C4-2B (cell line): Measurements from ENCODE around the gene KBTBD13.

Source experiments
- ZFX ChIP-seq: fragments of 450-650 bp; IDR thresholded peaks from 2 replicates; pipeline ENCODE4 v1.6.1; 2017
- TF ChIP-seq, protein P1 (sequence below): fragments of 450-650 bp; conservative IDR thresholded peaks from 2 replicates; pipeline ENCODE4 v1.5.1; 2017; ENCODE audit warnings: mild to moderate bottlenecking

DNA sequence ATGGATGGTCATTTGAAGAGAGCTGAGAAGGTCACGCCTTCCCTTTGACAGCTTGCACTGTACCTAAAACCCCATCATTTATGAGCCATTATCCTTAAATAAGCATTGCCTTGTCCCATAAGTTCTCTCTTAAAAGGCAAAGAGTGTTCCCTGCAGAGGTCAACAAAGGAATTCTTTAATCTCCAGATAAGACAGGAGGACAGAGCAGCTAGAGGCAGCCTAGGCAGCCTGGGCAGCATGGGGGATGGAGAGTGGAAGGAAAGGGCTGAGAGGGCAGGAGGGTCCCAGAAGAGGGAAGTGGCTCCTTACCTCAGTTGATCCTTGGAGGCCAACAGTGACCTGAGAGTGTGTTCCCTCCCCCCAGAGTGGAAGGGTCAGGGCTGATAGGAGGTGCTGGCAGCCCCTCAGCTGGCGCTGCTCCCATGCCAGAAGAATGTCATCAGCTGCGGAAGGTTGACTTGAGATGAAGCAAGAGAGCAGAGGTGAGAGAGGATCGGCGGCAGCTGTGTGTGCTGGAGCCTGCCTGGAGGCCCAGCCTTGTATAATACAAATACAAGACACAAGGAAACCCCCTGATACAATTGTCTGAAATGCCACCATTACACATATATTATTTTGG, 12.8 kb downstream of the KBTBD13 start:
- TF ChIP-seq, protein P1, sequence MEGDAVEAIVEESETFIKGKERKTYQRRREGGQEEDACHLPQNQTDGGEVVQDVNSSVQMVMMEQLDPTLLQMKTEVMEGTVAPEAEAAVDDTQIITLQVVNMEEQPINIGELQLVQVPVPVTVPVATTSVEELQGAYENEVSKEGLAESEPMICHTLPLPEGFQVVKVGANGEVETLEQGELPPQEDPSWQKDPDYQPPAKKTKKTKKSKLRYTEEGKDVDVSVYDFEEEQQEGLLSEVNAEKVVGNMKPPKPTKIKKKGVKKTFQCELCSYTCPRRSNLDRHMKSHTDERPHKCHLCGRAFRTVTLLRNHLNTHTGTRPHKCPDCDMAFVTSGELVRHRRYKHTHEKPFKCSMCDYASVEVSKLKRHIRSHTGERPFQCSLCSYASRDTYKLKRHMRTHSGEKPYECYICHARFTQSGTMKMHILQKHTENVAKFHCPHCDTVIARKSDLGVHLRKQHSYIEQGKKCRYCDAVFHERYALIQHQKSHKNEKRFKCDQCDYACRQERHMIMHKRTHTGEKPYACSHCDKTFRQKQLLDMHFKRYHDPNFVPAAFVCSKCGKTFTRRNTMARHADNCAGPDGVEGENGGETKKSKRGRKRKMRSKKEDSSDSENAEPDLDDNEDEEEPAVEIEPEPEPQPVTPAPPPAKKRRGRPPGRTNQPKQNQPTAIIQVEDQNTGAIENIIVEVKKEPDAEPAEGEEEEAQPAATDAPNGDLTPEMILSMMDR: no peak
- TF ChIP-seq ZFX: no peak
